22Rv1 (cell line): Measurements from ENCODE around the gene SPINDOC.

Source experiments
- CTCF ChIP-seq: fragments of 450-650 bp; IDR thresholded peaks from 2 replicates; pipeline ENCODE4 v1.5.1; 2017; ENCODE audit warnings: mild to moderate bottlenecking
- ZFX ChIP-seq: fragments of 450-650 bp; IDR thresholded peaks from 2 replicates; pipeline ENCODE4 v1.6.1; 2017; ENCODE audit warnings: antibody characterized with exemption, borderline replicate concordance

- TF ChIP-seq CTCF (no peak), ZFX (no peak)
Measured at GRCh38 chr11:63813563-63814382, 517 bp downstream of the SPINDOC start.
